KG1 (cell line): ENCODE measurements around the gene CLNK.
A peak's percentile ranks its signal among the peaks of the same experiment; 100 is the strongest.
"Not testable (repeated sequence)": the region's sequence is repeated elsewhere in the genome, so short reads cannot be mapped to it uniquely, and the experiment has no call there.

Experiments used
- DNase-seq: peaks from one replicate; lab custom pipeline; 2025; lab: John Stamatoyannopoulos, UW

Gene CLNK

DNA sequence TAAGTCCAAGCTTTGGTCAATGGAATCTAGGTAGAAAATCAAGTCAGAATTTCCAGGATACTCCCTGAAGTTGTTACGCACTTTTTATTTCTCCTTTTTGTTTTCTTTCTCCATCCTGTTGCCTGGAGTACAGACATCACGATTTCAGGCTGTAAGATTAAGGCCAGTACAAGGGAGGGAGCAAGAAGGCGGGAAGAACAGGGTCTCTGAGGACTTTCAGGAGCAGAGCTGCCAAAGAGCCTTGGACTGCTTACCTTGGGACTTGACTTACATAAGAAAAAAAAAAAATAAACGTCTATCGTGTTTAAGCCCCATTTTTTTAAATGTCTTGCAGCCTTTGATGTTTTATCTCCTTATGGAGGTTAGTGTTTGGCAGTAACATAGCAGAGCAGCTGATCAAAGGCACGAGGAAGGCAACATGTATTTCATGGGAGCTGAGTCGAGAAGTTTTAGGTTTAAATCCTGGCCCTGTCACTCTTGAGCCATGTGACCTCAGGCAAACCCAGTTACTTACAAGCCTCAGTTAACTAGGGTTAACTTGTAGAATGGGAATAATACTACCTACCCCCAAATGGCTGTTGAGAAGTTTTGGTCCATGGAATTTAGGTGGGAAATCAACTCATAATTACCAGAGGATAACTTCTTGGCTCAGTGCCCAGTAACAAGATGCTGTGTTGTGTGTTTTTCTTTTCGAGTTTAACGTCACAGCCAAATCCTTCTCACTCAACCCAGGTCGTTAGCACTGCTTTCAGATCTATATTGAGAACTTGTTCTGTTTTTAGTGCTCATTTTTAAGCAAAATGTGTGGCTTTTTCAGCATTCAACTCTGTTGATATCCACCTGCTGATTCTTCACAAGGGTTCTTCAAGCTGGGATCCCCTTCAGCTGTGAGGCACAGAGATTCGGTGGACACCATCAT lies 106.8 kb downstream of the CLNK start:
- DNase-seq, result no peak

- DNase-seq, result no peak
Observed at GRCh38 chr4:10577018-10577417, 107.5 kb downstream of the CLNK start.

- no peak for DNase-seq
Observed at GRCh38 chr4:10576236-10576635, 108.3 kb downstream of the CLNK start.

DNA sequence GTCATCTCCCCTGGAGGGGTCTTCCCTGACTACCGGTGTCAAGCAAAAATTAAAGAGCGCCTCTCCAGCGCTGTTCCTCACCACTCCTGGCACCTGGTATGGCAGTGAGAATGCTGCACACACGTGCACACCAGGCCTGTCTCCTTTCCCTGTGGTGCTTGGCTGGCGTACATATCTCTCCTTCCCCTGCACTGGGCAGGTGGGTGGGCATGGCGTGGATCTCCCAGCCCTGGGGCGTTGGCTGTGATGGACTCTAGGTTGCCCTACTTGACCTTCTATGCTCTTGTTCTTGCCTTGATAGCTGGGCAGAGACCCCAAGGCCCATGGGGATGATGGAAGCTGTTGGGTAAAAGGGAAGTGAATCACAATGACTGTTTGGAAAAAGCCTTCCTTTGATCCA lies 109.2 kb downstream of the CLNK start:
- DNase-seq, result no peak

DNA sequence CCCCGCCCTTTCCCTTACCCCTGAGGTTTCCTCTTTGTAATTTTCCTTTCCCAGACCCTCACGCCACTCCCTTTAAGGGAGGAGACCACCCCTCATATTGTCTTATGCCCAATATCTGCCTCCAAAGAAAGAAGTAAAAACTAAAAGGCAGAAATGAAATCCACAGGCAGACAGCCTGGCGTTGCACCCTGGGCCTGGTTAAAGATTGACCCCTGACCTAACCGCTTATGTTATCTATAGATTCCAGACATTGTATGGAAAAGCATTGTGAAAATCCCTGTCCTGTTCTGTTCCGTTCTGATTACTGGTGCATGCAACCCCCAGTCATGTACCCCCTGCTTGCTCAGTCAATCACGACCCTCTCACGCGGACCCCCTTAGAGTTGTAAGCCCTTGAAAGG lies 110.0 kb downstream of the CLNK start:
- not testable (repeated sequence) for DNase-seq

DNA sequence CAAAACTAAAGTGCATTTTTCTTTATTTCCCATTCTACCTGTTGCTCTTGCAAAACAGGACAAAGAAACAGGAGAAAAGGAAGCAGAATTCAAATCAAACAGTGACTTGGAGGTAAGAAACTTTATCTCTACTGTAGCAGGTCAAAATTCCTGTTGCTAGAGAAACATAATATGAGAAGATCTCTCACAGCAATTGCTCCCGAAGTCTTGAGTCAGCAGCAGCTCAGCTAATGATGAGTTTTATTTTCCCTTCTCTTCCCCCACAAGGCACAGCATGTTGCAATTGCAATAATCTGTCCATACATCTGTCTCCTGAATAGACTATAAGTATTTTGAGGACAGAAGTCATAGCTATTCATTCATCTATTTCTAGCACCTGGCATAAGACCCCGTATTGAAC lies 112.7 kb downstream of the CLNK start:
- no peak for DNase-seq

DNA sequence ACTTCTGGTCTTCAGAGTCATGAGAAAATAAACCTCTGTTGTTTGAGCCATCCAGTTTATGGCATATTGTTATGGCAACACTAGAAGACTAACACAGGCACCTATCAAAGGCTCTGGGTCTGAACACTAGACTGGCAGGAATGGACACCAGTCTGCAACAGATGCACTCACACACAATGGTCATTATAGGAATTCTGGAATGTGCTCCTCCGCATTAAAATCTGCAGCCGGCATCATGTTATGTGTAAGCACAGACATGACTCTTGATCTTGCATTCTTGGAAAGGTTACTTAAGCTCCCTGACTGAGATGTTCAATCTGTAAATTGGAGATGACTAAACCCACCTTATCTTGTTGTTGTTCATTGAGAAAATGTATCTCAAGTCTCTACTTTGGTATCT lies 115.1 kb downstream of the CLNK start:
- no peak for DNase-seq

DNA sequence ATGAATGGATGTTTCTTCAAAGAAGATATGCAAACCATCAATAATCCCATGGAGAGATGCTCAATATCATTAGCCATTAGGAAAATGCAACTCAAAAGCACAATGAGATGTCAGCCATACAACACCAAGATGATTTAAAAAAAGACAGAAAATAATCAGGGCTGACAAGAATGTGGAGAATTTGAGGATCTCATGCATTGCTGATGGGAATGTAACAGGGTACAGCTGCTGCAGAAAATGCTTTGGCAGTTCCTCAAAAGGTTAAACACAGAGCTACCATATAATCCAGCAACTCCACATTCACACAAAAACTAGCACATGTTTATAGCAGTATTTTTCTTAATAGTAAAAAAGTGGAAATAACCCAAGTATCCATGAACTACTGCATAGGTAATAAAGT lies 116.8 kb downstream of the CLNK start:
- no peak for DNase-seq

GRCh38 chr4:10565166-10565780 lies 119.3 kb downstream of the CLNK start:
- no peak for DNase-seq

DNA sequence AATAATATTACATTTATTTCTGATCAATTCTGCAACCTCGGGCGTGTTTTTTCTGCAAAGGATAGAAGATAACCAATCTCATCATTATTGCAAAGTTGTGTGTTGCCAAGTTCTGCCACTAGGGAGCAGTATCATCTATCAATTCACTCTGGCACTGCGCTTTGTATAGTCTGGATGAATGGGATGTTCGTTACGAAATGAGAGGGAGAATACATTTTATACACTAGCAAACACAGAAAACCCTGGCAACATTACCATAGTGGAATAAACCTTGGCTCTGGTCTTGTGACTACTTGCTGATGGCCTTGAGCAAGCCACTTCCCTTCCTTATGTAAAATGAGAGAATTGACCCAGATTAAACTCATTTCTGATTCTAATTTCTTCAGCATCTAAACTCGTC lies 129.9 kb downstream of the CLNK start:
- DNase-seq, result peak; percentile 14

DNA sequence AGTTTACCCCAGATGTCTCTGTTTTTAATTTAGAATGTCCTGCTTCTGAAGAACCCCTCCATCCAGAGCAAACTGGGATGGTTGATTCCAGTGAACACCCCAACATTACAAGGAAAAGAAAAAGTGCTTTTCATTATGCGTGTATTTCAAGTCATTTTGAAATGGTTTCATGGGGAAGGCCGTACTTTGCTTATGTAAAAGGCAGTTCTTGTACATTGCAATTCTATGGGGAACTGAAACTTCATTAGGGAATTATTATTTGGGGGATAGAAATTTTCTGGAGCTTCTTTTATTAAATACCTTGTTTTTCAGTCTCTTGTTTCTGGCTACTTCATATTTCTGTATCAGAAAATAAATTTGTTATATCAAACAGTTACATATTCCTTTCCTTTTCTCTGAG lies 130.4 kb downstream of the CLNK start:
- DNase-seq, result no peak

GRCh38 chr4:10552591-10553280 lies 131.8 kb downstream of the CLNK start:
- DNase-seq, result no peak

DNA sequence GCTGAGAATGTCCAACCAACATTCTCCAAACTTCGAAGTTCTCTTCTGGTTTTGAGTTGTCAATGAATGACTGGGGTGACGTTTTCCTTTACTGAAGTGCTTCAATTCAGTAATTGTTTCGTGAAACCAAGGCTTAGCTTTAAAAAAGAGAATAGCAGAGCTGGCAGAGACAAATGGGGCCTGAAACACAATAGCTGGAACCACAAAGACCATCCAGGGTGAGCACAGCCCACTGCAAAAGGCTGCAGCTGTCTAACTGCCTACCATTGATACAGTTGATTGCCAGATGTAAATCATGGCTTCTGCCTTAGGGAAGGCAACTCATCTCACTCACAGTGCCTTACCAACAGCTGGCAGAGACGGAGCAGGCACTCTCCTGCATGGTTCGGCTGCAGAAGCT lies 148.7 kb downstream of the CLNK start:
- DNase-seq, result no peak

DNA sequence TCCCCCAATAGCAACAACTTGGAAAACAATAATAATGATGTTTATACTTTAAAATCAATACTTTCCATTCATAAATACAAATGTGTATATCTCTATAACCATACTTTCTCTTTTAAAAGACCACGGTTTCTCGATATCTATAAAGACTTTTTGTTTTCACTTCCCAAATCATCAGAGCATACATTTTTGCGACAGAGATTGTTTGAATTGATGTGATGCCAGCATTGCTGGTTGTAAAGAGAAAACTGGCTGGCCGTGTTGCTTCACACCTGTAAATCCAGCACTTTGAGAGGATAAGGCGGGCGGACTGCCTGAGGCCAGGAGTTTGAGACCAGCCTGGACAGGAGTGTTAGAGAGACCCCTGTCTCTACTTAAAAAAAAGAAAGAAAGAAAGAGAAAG lies 149.7 kb downstream of the CLNK start:
- DNase-seq, result no peak

GRCh38 chr4:10532155-10532554 lies 152.4 kb downstream of the CLNK start:
- DNase-seq, result no peak

- no peak for DNase-seq
Observed at GRCh38 chr4:10530137-10530786, 154.3 kb downstream of the CLNK start.

DNA sequence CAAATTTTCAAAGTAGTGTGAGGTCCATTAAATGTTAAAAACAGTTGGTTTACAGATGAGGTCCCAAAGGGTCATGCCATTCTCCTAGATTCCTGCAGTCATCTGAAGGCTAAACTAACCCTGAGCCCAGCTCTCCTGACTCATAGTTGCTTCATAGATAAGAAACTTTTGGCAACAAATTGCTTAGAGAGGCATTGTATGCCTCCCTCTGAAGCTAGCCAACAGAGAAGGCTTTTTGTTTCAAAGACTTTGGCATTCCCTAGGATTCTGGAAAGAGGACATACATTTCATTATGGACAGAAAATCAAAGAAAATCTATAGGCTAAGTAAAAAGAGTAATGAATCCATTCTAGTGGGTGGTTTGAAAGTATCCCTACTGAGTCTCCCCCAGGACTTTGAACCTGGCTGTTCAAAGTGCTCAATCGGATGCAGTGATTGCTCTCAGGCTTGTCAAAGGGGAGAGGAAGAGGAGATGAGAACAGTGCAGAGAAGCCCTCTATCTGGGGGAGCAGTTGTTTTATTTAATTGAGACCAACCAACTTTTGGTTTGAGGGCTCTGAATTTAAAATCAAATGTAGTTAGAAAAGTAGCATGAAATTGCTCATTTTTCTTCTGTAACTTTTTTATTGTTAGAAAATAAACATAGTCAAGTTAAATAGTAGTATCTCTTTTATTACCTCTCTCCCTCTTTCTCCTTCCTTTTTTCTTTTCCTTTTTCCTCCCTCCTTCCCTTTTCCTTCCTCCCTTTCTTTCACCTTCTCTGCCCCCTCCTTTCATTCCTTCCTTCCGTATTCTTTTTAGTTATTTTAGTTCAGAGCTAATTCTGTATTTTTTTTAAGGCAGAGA lies 155.1 kb downstream of the CLNK start:
- DNase-seq, result no peak

- no peak for DNase-seq
Observed at GRCh38 chr4:10527438-10527837, 157.1 kb downstream of the CLNK start.

DNA sequence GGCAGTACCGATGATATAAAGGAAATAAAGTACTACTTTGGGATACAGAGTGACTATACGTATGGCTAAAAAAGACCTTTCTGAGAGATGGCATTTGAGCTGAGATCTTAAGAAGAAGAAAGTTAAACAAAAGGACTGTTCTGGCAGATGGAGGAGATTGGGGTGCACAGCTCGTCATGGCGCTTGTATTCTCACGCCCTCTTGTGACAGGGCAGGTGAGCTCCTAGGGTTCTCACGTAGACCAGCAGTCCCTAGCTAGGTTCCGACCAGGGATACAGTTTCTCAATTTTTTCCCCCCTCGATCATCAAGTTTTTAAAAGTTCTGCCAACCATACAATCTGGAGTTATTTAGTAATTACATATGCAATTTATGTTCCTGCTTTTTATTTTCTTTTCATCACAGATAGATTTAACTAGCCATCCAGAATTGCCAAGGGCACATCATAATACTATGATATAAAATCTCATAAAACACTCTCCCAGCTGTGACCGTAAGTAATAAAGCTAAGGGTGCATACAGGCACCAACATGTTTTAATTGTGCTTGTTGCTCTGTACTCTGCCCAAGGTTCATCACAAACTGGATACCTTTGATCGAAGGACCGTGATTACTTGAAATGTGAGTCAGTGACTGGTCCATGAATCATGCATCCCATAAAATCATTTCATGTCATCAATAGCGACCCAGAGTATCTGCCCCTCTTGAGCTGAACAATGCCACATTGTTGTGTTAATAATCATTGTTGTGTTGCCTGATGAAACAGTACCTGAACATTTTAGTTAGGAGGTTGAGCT lies 157.9 kb downstream of the CLNK start:
- no peak for DNase-seq

DNA sequence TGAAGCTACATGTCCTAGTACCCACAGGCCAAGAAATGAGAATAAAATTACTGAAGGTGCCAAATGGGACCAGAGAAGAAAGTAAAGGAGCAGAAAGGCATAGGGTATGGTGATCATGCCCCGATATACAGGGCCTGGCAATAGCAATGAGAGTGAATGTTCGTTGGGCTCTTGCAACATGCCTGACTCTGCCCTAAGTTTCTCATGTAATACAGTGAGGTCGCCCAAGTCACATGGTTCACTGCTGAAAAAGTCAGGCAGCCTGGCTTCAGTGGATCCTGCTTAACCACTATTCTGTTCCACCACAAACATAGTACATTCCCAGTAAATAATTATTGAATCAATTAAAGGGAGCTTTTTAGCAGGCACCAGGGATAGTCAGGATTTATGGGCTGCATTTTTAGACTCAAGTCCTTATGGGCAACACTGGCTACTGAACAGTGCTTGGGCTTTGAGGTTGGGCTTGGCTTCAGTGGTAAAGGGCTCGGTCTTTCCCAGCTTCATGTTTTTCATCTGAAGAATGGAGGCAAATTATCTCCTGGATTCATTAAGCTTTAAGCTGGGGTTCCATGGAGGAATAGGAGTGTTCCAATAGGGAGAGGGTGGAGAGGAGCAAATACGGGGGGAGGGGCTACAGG lies 160.3 kb downstream of the CLNK start:
- DNase-seq, result no peak
